ENCODE data around the gene MILR1.

The MILR1 gene

GRCh38 chr17:64506201-64506575 lies 57.3 kb downstream of the MILR1 start, which contains the start of gene DDX5:
TSS of gene DDX5 (minus strand) at chr17:64506289. CDS start at chr17:64506119, 170 bp downstream.
- Histone ChIP-seq H3K9me3 (ENCODE audit: insufficient read depth, low read length) (no peaks in the 10 kb centered on the region), H3K79me2 (ENCODE audit: low read length) (peaks cover 82% of the 10 kb centered on the region), H3K36me3 (replicated peaks; ENCODE audit: low read depth, low read length) (peaks cover 53% of the 10 kb centered on the region), H3K27me3 (ENCODE audit: low read depth, low read length) (no peaks in the 10 kb centered on the region), H3K27ac (ENCODE audit: low read length) (peak within 1 kb of the TSS; percentile 80), H3K9ac (ENCODE audit: low read length) (peak within 1 kb of the TSS; percentile 99), H2AFZ (ENCODE audit: low read depth, low read length) (peak within 1 kb of the TSS; percentile 17), H3K4me2 (ENCODE audit: low read length) (peak within 1 kb of the TSS; percentile 92), H4K20me1 (ENCODE audit: insufficient read depth, low read length) (peaks cover 26% of the 10 kb centered on the region), H3K4me1 (ENCODE audit: low read length) (peaks cover 18% of the 10 kb centered on the region), H3K4me3 (ENCODE audit: low read length) (peak within 1 kb of the TSS; percentile 92)
- TF ChIP-seq EZH2phosphoT487 (IDR thresholded peaks at IDR 0.05; ENCODE audit: low read depth): no peak
- TF ChIP-seq, protein P1, sequence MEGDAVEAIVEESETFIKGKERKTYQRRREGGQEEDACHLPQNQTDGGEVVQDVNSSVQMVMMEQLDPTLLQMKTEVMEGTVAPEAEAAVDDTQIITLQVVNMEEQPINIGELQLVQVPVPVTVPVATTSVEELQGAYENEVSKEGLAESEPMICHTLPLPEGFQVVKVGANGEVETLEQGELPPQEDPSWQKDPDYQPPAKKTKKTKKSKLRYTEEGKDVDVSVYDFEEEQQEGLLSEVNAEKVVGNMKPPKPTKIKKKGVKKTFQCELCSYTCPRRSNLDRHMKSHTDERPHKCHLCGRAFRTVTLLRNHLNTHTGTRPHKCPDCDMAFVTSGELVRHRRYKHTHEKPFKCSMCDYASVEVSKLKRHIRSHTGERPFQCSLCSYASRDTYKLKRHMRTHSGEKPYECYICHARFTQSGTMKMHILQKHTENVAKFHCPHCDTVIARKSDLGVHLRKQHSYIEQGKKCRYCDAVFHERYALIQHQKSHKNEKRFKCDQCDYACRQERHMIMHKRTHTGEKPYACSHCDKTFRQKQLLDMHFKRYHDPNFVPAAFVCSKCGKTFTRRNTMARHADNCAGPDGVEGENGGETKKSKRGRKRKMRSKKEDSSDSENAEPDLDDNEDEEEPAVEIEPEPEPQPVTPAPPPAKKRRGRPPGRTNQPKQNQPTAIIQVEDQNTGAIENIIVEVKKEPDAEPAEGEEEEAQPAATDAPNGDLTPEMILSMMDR (IDR thresholded peaks at IDR 0.05; ENCODE audit: low read depth, low read length): no peak

DNA sequence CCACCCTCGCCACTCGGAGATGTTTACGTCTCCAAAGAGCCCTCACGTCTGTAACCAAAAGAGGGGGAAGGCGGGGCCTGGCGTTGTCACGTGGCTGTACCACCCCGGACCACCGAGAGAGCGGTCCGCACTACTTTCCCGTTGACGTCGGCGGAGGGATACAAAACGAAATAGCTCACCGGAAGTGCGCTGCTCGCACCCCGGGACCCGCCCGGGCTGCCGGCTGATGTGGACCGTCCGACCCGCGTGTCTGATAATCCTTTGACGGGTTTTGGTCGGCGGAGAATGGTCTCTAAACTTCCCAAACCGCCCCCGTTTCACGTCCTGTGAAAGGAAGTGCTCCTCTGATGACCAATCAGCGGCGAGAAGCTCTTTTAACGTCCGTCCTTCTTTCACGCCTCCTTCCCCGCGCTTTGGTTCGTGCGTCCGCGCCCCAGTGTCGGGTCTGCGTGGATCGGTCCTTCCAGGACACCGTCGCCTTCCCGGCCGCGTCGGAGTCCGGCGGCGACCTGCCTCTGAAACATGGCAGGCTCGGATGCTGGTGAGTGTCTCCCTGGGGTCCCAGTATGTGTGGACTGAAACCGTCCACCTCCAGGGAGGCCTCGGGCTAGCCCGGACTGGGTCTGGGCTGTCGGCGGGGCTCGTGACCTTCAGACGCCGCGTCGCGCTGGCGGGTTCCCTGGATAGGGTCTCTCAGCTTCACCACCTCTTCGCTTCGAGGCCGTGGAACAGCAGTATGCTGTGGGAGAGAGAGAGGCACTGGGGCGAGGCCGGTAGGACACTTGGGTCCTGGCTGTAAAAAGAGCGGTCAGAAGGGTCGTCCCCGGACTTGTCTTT lies 57.9 kb downstream of the MILR1 start, which contains the start of gene CEP95:
Gene CEP95 (plus strand): TSS at position 402 of the 837 bp plus-strand sequence. CDS start 121 bp downstream, at position 523.
- H3K4me2 ChIP-seq (ENCODE audit: low read length): peak within 1 kb of the TSS; percentile 92
- H3K79me2 ChIP-seq (ENCODE audit: low read length): peaks cover 76% of the 10 kb centered on the region
- H3K9ac ChIP-seq (ENCODE audit: low read length): peak within 1 kb of the TSS; percentile 99
- peak within 1 kb of the TSS; percentile 80 for H3K27ac ChIP-seq (ENCODE audit: low read length)
- peaks cover 47% of the 10 kb centered on the region for H3K36me3 ChIP-seq (replicated peaks; ENCODE audit: low read depth, low read length)
- H3K9me3 ChIP-seq (ENCODE audit: insufficient read depth, low read length): no peaks in the 10 kb centered on the region
- peak within 1 kb of the TSS; percentile 92 for H3K4me3 ChIP-seq (ENCODE audit: low read length)
- TF ChIP-seq, protein P1 (IDR thresholded peaks at IDR 0.05; ENCODE audit: low read depth, low read length): no peak
- no peak for TF ChIP-seq EZH2phosphoT487 (IDR thresholded peaks at IDR 0.05; ENCODE audit: low read depth)
- no peaks in the 10 kb centered on the region for H3K27me3 ChIP-seq (ENCODE audit: low read depth, low read length)
- peak within 1 kb of the TSS; percentile 17 for H2AFZ ChIP-seq (ENCODE audit: low read depth, low read length)
- peaks cover 18% of the 10 kb centered on the region for H3K4me1 ChIP-seq (ENCODE audit: low read length)
- H4K20me1 ChIP-seq (ENCODE audit: insufficient read depth, low read length): peaks cover 26% of the 10 kb centered on the region

DNA sequence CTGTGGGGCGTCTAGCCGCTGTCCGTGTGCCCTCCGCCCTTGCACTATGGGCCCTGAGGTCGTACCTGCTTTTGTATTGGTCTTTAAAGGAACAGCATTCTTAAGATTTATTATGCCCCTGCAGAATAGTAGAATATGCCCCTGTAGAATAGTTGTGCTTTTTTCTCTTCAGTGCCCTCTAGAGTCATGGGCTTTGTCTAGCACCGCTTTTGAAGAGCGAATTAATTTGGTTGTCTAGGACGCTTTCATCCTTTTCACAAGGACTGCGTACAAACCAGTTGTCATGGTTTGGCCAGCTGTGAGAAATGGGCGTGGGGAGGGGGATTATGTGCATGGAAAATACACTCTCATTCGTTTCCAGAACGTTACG lies 58.5 kb downstream of the MILR1 start:
- no peak for TF ChIP-seq EZH2phosphoT487 (IDR thresholded peaks at IDR 0.05; ENCODE audit: low read depth)
- TF ChIP-seq, protein P1 (IDR thresholded peaks at IDR 0.05; ENCODE audit: low read depth, low read length): peak; percentile 57
- Histone ChIP-seq H3K4me3 (ENCODE audit: low read length) (peak overlapping the region; percentile 92), H3K4me2 (ENCODE audit: low read length) (peak overlapping the region; percentile 92), H3K79me2 (ENCODE audit: low read length) (peaks cover 70% of the 10 kb centered on the region), H3K27me3 (ENCODE audit: low read depth, low read length) (no peaks in the 10 kb centered on the region), H2AFZ (ENCODE audit: low read depth, low read length) (0 out of 2 replicates have a peak overlapping the region, but pooled peaks have one; percentile 17), H3K9me3 (ENCODE audit: insufficient read depth, low read length) (no peaks in the 10 kb centered on the region), H3K27ac (ENCODE audit: low read length) (peak overlapping the region; percentile 80), H4K20me1 (ENCODE audit: insufficient read depth, low read length) (peaks cover 26% of the 10 kb centered on the region), H3K4me1 (ENCODE audit: low read length) (peaks cover 18% of the 10 kb centered on the region), H3K36me3 (replicated peaks; ENCODE audit: low read depth, low read length) (peaks cover 45% of the 10 kb centered on the region), H3K9ac (ENCODE audit: low read length) (peak overlapping the region; percentile 99)

GRCh38 chr17:64508683-64509082 lies 59.8 kb downstream of the MILR1 start:
- H3K4me2 ChIP-seq (ENCODE audit: low read length): peak overlapping the region; percentile 92
- peak overlapping the region; percentile 92; the same call in 1 of the 2 replicates for H3K4me3 ChIP-seq (ENCODE audit: low read length)
- H3K36me3 ChIP-seq (replicated peaks; ENCODE audit: low read depth, low read length): peaks cover 40% of the 10 kb centered on the region
- H4K20me1 ChIP-seq (ENCODE audit: insufficient read depth, low read length): peaks cover 26% of the 10 kb centered on the region
- no peak for TF ChIP-seq EZH2phosphoT487 (IDR thresholded peaks at IDR 0.05; ENCODE audit: low read depth)
- TF ChIP-seq, protein P1 (IDR thresholded peaks at IDR 0.05; ENCODE audit: low read depth, low read length): no peak
- H3K9ac ChIP-seq (ENCODE audit: low read length): no peak overlapping the region
- no peaks in the 10 kb centered on the region for H3K9me3 ChIP-seq (ENCODE audit: insufficient read depth, low read length)
- no peak overlapping the region for H2AFZ ChIP-seq (ENCODE audit: low read depth, low read length)
- peaks cover 18% of the 10 kb centered on the region for H3K4me1 ChIP-seq (ENCODE audit: low read length)
- peaks cover 65% of the 10 kb centered on the region for H3K79me2 ChIP-seq (ENCODE audit: low read length)
- no peaks in the 10 kb centered on the region for H3K27me3 ChIP-seq (ENCODE audit: low read depth, low read length)
- no peak overlapping the region for H3K27ac ChIP-seq (ENCODE audit: low read length)
